GM12892 (cell line): ENCODE data around the gene KRT15.

Experiments
- DNase-seq: peaks from one replicate; pipeline ENCODE4 v3.0.0; 2011; ENCODE audit not compliant: insufficient read length
- FAIRE-seq: peaks from 2 replicates; lab custom pipeline; 2011; peaks lifted over from hg19 to GRCh38; lab: Jason Lieb, UNC
- POLR2A ChIP-seq: IDR thresholded peaks from 2 replicates; pipeline ENCODE4 v1.6.1; 2011; ENCODE audit warnings: low read depth, low read length, control low read depth
- POLR2AphosphoS5 ChIP-seq: IDR thresholded peaks from 2 replicates; pipeline ENCODE4 v1.6.1; 2011; ENCODE audit warnings: low read depth, low read length, control low read depth
- TAF1 ChIP-seq: IDR thresholded peaks from 2 replicates; pipeline ENCODE4 v1.6.1; 2011; ENCODE audit warnings: low read depth, mild to moderate bottlenecking, control low read depth, low read length, borderline replicate concordance

The KRT15 gene

GRCh38 chr17:41519501-41520224 lies 973 bp upstream of the KRT15 start:
- DNase-seq (no peak), FAIRE-seq (no peak)
- no peak for TF ChIP-seq POLR2A
- TF ChIP-seq TAF1, result no peak
- no peak for TF ChIP-seq POLR2AphosphoS5

DNA sequence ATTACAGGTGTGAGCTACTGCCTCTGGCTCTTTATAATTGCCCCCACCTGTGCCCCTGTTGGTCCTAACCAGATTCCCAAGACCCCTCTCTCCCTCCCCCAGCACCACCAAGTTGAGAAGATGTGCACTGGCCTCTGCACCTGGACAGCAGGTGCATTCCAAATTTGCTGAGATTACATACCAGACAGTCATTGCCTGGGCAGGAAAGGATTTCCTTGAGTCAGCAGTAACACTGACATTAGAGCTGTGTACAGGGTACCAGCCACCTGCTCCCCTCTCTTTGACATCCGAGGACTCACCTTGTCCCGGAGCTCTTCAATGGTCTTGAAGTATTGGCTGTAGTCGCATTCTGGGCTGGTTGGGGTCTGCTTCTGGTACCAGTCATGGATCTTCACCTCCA lies 659 bp downstream of the KRT15 start:
- no peak for TF ChIP-seq TAF1
- no peak for TF ChIP-seq POLR2A
- no peak for TF ChIP-seq POLR2AphosphoS5
- no peak for DNase-seq
- FAIRE-seq, result no peak

DNA sequence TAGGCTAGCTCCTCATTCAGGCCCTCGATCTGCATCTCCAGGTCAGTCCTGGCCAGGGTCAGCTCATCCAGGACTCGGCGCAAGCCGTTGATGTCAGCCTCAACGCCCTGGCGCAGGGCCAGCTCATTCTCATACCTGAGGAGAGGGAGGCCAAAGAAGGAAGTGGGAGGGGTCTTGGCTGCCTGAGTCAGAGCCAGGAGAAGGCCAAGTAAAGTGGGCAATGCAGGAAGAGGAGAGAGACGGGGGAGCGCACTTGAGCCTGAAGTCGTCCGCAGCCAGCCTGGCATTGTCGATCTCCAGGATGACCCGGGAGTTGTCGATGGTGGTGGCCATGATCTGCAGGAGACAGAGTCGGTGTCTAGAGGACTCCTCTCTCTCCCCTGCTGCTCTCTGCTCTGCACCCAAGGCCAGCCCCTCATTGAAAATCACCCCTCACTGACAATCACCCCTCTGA lies 1.8 kb downstream of the KRT15 start:
- no peak for FAIRE-seq
- TF ChIP-seq POLR2AphosphoS5, result no peak
- TF ChIP-seq TAF1, result no peak
- no peak for TF ChIP-seq POLR2A
- no peak for DNase-seq

- FAIRE-seq, result no peak
- TF ChIP-seq POLR2A (no peak), TAF1 (no peak), POLR2AphosphoS5 (no peak)
- no peak for DNase-seq
These were observed 2.4 kb downstream of the KRT15 start for GRCh38 chr17:41516147-41516829.

DNA sequence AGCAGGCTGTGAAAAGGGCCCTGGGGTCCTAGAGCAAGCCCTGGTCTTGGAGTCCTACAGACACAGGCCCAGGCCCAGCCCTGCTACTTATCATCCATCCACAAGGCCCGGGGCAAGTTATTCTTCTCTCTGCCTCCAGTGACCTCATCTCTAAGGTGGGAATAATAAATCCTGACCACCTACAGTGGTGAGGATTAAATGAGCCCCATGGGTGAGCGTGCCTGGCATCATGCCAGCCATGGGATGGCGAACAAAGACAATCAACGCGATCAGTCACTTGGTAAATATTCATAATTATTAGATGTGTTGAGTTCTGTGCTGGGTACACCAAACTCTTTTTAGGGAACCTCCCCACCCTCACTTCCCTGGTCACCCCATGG lies 5.5 kb downstream of the KRT15 start:
- FAIRE-seq (no peak), DNase-seq (no peak)
- no peak for TF ChIP-seq POLR2AphosphoS5
- no peak for TF ChIP-seq TAF1
- TF ChIP-seq POLR2A, result no peak

DNA sequence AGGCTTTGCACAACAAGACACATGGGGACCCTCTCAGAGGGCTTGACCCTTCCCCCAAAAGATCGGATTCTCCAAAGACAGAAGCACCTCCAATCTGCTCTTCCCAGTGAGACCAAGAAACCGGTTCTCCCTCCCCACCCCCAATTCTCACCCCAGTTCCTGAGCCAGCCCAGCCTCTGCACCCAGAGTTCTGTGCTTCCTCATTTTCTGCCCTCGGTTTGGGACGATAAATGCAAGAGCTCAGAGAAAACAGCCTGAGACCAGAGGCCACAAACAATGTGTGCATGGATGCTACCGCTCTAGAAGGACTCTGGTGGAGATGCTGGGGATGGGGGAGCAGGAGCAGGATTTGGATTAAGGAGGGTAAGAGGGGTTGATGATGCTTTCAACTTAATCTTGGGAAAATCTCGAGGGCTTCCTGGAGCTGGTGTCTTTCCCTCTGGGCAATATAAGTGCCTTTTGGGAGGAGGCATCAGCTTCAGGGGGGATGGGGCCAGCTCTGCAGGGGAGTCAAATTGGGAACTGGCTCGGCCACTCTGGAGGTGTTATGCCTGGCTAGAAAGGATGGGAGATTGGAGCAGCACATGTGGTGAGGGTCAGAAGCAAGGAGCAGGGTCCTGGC lies 6.0 kb downstream of the KRT15 start:
- no peak for FAIRE-seq
- DNase-seq, result no peak
- no peak for TF ChIP-seq POLR2A
- TF ChIP-seq TAF1, result no peak
- no peak for TF ChIP-seq POLR2AphosphoS5

GRCh38 chr17:41511716-41512115 lies 7.0 kb downstream of the KRT15 start:
- no peak for TF ChIP-seq TAF1
- TF ChIP-seq POLR2A, result no peak
- no peak for TF ChIP-seq POLR2AphosphoS5
- DNase-seq (no peak), FAIRE-seq (no peak)

DNA sequence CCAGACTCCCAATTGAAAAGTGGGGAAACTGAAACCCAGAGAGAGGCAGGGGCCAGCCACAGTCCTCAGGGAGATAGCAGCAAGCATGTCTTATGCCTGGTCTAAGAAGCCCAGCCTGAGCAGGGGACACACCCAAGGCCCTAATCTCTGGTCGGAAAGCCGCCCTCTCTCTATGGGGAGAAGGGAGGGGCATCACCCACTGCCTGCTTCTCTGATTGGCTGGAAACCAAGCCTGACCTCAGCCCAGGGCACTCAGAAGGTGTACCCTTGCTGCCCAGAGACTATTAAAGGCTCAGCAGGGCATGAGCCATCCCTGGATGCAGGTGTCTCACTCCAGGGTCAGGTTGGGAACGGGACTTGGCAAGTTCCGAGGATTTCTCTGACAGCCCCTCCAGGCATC lies 7.6 kb downstream of the KRT15 start:
- no peak for DNase-seq
- FAIRE-seq, result no peak
- no peak for TF ChIP-seq TAF1
- TF ChIP-seq POLR2AphosphoS5, result no peak
- no peak for TF ChIP-seq POLR2A

DNA sequence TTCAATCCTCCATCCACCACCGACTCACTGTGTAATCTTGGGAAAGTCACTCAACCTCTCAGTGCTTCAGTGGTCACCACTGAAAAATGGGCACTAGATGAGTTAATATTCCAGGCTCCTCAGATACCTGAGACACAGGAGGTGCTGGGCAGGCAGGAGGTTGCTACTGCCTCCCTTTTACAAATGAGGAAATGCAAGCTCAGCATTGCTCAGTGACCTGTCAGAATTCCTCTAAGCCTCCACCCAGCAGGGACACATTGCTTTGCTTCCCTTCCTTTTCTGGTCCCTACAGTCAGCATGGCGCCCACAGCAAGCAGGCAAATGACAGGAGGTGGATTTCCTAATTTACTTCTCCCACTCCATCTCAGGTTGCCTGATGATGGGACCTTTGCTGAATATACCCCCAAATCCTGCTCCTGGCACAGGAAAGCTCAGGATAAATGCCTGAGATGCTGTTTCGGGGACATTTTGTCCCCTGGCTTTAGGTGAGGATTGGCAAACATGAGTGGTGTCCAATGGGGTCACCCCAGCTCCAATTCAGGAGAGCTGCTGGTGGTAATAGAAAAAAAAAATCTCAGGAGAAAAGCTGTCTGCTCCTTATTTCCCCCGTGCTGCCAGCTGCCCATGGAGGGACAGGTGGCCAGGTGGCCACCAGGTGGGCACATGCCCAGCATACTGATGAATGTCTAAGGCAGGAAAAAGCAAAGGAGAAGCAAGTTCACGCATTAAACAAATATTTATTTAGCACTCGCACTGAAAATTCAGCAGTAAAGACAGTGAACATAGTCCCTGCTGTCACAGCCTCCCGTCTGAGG lies 8.2 kb downstream of the KRT15 start:
- no peak for TF ChIP-seq TAF1
- DNase-seq, result no peak
- FAIRE-seq, result no peak

GRCh38 chr17:41507315-41507880 lies 11.3 kb downstream of the KRT15 start:
- no peak for FAIRE-seq
- DNase-seq, result no peak
- TF ChIP-seq TAF1 (no peak), POLR2A (no peak), POLR2AphosphoS5 (no peak)

- FAIRE-seq (no peak), DNase-seq (no peak)
These were observed 12.6 kb downstream of the KRT15 start for GRCh38 chr17:41505809-41506767.

More at GRCh38 chr17:41505809-41506767, 12.6 kb downstream of the KRT15 start:
- TF ChIP-seq POLR2A (no peak), POLR2AphosphoS5 (no peak), TAF1 (no peak)
